ENCODE measurements around the gene ESYT3.

ESYT3 gene

DNA sequence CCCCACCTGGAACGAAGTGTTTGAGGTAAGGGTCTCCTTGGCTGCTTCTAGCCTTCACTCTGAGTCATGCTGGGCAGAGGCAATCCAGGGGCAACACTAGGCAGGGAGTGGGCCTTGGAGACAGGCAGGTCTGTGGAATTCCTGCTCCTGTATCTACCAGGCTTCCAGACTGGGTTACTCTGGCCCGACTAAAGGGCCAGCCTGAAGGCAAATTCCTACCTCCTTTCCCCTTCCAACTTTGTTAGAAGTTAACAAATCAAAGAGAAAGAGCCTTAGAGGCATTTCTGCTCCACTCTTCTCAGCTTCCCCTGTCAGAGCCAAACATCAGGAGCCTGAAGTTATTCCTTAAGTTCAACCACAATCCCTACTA, 30.1 kb downstream of the ESYT3 start:
- H3K79me2 ChIP-seq (ENCODE audit: low read length) = no peaks in the 10 kb centered on the region
- no peak overlapping the region for H3K27ac ChIP-seq (ENCODE audit: low read length)
- no peak overlapping the region for H2AFZ ChIP-seq (ENCODE audit: low read depth, low read length)
- peaks cover 8% of the 10 kb centered on the region for H3K4me1 ChIP-seq (ENCODE audit: low read length)
- H3K4me3 ChIP-seq (ENCODE audit: low read length) = no peak overlapping the region
- no peak overlapping the region for H3K9ac ChIP-seq (ENCODE audit: low read length)
- no peaks in the 10 kb centered on the region for H3K9me3 ChIP-seq (ENCODE audit: insufficient read depth, low read length)
- TF ChIP-seq, protein P1, sequence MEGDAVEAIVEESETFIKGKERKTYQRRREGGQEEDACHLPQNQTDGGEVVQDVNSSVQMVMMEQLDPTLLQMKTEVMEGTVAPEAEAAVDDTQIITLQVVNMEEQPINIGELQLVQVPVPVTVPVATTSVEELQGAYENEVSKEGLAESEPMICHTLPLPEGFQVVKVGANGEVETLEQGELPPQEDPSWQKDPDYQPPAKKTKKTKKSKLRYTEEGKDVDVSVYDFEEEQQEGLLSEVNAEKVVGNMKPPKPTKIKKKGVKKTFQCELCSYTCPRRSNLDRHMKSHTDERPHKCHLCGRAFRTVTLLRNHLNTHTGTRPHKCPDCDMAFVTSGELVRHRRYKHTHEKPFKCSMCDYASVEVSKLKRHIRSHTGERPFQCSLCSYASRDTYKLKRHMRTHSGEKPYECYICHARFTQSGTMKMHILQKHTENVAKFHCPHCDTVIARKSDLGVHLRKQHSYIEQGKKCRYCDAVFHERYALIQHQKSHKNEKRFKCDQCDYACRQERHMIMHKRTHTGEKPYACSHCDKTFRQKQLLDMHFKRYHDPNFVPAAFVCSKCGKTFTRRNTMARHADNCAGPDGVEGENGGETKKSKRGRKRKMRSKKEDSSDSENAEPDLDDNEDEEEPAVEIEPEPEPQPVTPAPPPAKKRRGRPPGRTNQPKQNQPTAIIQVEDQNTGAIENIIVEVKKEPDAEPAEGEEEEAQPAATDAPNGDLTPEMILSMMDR (IDR thresholded peaks at IDR 0.05; ENCODE audit: low read depth, low read length) = no peak
- H3K4me2 ChIP-seq (ENCODE audit: low read length) = no peak overlapping the region
- no peaks in the 10 kb centered on the region for H3K36me3 ChIP-seq (replicated peaks; ENCODE audit: low read depth, low read length)
- no peaks in the 10 kb centered on the region for H4K20me1 ChIP-seq (ENCODE audit: insufficient read depth, low read length)
- H3K27me3 ChIP-seq (ENCODE audit: low read depth, low read length) = peaks cover 13% of the 10 kb centered on the region; the same call in 1 of the 2 replicates

DNA sequence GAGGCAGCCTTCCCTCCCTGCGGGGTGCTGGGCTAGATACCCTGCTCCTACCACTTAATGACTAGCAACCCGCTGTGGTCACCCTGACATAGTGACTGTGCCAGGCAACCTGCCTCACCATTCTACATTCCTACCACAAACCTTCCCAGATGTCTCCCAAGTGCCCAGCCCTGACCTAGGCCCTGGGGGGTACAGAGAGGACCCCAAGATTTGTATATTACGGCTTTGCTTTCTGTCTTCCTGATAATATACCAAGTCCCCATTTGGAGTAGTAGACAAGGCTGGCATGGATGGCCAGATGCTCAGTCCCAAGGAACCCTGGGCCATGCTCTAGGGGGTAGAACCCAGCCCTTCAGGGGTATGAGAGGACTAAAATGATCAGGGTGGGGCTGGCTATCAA, 31.0 kb downstream of the ESYT3 start:
- H3K36me3 ChIP-seq (replicated peaks; ENCODE audit: low read depth, low read length) = no peaks in the 10 kb centered on the region
- H3K9ac ChIP-seq (ENCODE audit: low read length) = no peak overlapping the region
- no peaks in the 10 kb centered on the region for H3K79me2 ChIP-seq (ENCODE audit: low read length)
- H3K4me2 ChIP-seq (ENCODE audit: low read length) = no peak overlapping the region
- H3K27ac ChIP-seq (ENCODE audit: low read length) = no peak overlapping the region
- no peak overlapping the region for H2AFZ ChIP-seq (ENCODE audit: low read depth, low read length)
- H4K20me1 ChIP-seq (ENCODE audit: insufficient read depth, low read length) = no peaks in the 10 kb centered on the region
- no peaks in the 10 kb centered on the region for H3K9me3 ChIP-seq (ENCODE audit: insufficient read depth, low read length)
- TF ChIP-seq, protein P1 (IDR thresholded peaks at IDR 0.05; ENCODE audit: low read depth, low read length) = no peak
- TF ChIP-seq EZH2phosphoT487 (IDR thresholded peaks at IDR 0.05; ENCODE audit: low read depth) = no peak
- H3K4me3 ChIP-seq (ENCODE audit: low read length) = no peak overlapping the region
- peaks cover 13% of the 10 kb centered on the region; the same call in 1 of the 2 replicates for H3K27me3 ChIP-seq (ENCODE audit: low read depth, low read length)
- peaks cover 8% of the 10 kb centered on the region for H3K4me1 ChIP-seq (ENCODE audit: low read length)

DNA sequence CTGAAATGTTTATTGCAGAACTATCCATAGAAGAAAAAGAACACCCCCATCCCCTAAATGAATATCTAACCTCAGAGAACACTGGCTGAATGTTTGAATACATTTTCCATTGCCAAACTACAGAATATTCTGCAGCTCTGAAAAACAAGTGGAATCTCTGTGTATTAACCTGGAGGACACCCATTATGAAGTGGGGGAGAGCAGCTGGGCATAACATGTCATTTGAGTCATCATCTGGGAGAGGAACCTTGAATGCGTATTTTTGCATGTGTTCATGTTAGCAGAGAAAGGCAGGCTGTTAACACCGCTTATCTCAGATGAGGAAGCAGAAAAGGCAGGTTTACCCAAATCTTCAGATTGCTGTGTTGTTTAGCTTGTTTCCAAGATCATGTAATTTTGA, 31.5 kb downstream of the ESYT3 start:
- H3K4me1 ChIP-seq (ENCODE audit: low read length) = peaks cover 8% of the 10 kb centered on the region
- H3K27me3 ChIP-seq (ENCODE audit: low read depth, low read length) = peaks cover 11% of the 10 kb centered on the region; the same call in 1 of the 2 replicates
- no peaks in the 10 kb centered on the region for H4K20me1 ChIP-seq (ENCODE audit: insufficient read depth, low read length)
- H3K27ac ChIP-seq (ENCODE audit: low read length) = no peak overlapping the region
- no peaks in the 10 kb centered on the region for H3K36me3 ChIP-seq (replicated peaks; ENCODE audit: low read depth, low read length)
- no peaks in the 10 kb centered on the region for H3K79me2 ChIP-seq (ENCODE audit: low read length)
- H3K9me3 ChIP-seq (ENCODE audit: insufficient read depth, low read length) = no peaks in the 10 kb centered on the region
- no peak overlapping the region for H3K4me3 ChIP-seq (ENCODE audit: low read length)
- H3K9ac ChIP-seq (ENCODE audit: low read length) = no peak overlapping the region
- no peak overlapping the region for H2AFZ ChIP-seq (ENCODE audit: low read depth, low read length)
- TF ChIP-seq EZH2phosphoT487 (IDR thresholded peaks at IDR 0.05; ENCODE audit: low read depth) = no peak
- TF ChIP-seq, protein P1 (IDR thresholded peaks at IDR 0.05; ENCODE audit: low read depth, low read length) = no peak
- H3K4me2 ChIP-seq (ENCODE audit: low read length) = no peak overlapping the region

DNA sequence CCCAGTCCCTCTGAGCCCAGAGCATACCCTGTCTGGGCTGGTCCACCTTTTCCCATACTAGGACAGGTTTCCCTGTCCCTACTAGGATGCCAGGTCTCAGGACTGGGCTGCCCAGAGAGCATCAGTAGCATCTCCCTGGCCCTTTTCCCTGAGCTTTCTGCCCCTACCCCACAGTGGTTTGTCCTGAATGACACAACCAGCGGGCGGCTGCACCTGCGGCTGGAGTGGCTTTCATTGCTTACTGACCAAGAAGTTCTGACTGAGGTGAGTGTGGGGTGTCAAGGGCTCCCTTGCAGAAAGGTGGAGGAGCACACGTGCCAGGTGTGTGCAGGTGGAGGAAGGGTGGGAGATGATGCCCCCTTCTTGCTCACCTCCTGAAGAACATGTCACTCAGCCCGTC, 33.5 kb downstream of the ESYT3 start:
- H3K4me3 ChIP-seq (ENCODE audit: low read length) = no peak overlapping the region
- no peaks in the 10 kb centered on the region for H3K27me3 ChIP-seq (ENCODE audit: low read depth, low read length)
- TF ChIP-seq EZH2phosphoT487 (IDR thresholded peaks at IDR 0.05; ENCODE audit: low read depth) = no peak
- TF ChIP-seq, protein P1 (IDR thresholded peaks at IDR 0.05; ENCODE audit: low read depth, low read length) = no peak

More for the DNA sequence above, 33.5 kb downstream of the ESYT3 start:
- no peaks in the 10 kb centered on the region for H3K9me3 ChIP-seq (ENCODE audit: insufficient read depth, low read length)
- no peaks in the 10 kb centered on the region for H3K36me3 ChIP-seq (replicated peaks; ENCODE audit: low read depth, low read length)
- no peak overlapping the region for H3K4me2 ChIP-seq (ENCODE audit: low read length)
- H3K27ac ChIP-seq (ENCODE audit: low read length) = no peak overlapping the region
- H3K4me1 ChIP-seq (ENCODE audit: low read length) = peaks cover 8% of the 10 kb centered on the region
- no peak overlapping the region for H2AFZ ChIP-seq (ENCODE audit: low read depth, low read length)
- no peaks in the 10 kb centered on the region for H3K79me2 ChIP-seq (ENCODE audit: low read length)
- no peak overlapping the region for H3K9ac ChIP-seq (ENCODE audit: low read length)
- no peaks in the 10 kb centered on the region for H4K20me1 ChIP-seq (ENCODE audit: insufficient read depth, low read length)

Data from OCI-LY3 (cell line).